Kidney glomerular epithelial cell (primary cell): ENCODE measurements around the gene ZNF776.
"Not testable (repeated sequence)": the region's sequence is repeated elsewhere in the genome, so short reads cannot be mapped to it uniquely, and the experiment has no call there.

Experiments
- DNase-seq: peaks from one replicate; lab custom pipeline; 2025; lab: John Stamatoyannopoulos, UW

The ZNF776 gene

GRCh38 chr19:57778336-57778735 is 31.7 kb downstream of the ZNF776 start:
- DNase-seq: no peak

- DNase-seq: no peak
Observed at GRCh38 chr19:57779220-57779845, 32.7 kb downstream of the ZNF776 start.

- no peak for DNase-seq
Observed at GRCh38 chr19:57786286-57786685, 39.7 kb downstream of the ZNF776 start.

GRCh38 chr19:57786906-57787305 is 40.3 kb downstream of the ZNF776 start:
- no peak for DNase-seq

GRCh38 chr19:57788114-57788692 is 41.6 kb downstream of the ZNF776 start:
- DNase-seq: no peak

- no peak for DNase-seq
Observed at GRCh38 chr19:57789288-57789687, 42.7 kb downstream of the ZNF776 start.

- DNase-seq: not testable (repeated sequence)
Observed at GRCh38 chr19:57796580-57796979, 50.0 kb downstream of the ZNF776 start.

GRCh38 chr19:57800696-57801095 is 54.1 kb downstream of the ZNF776 start:
- DNase-seq: no peak

GRCh38 chr19:57802269-57802668 is 55.7 kb downstream of the ZNF776 start:
- DNase-seq: no peak

- peak; percentile 41 for DNase-seq
Observed at GRCh38 chr19:57803265-57803593, 56.6 kb downstream of the ZNF776 start.

GRCh38 chr19:57803594-57804325 is 57.1 kb downstream of the ZNF776 start:
- peak; percentile 78 for DNase-seq

- DNase-seq: no peak
Observed at GRCh38 chr19:57807541-57807940, 60.9 kb downstream of the ZNF776 start.
